ENCODE measurements around the gene PRDM10.

- no peak for TF ChIP-seq CTCF (IDR thresholded peaks at IDR 0.05 in 8 of 11, conservative IDR thresholded peaks at IDR 0.05 in 3 of 11)
- TF ChIP-seq POLR2A (IDR thresholded peaks at IDR 0.05): no peak
- no peak for TF ChIP-seq POLR2AphosphoS5 (IDR thresholded peaks at IDR 0.05)
These were observed 4.3 kb upstream of the PRDM10 start for GRCh38 chr11:130006929-130007328.
